ENCODE results near the gene ARHGAP9.
"Not testable (repeated sequence)": the region's sequence is repeated elsewhere in the genome, so short reads cannot be mapped to it uniquely, and the experiment has no call there.

ARHGAP9 gene

DNA sequence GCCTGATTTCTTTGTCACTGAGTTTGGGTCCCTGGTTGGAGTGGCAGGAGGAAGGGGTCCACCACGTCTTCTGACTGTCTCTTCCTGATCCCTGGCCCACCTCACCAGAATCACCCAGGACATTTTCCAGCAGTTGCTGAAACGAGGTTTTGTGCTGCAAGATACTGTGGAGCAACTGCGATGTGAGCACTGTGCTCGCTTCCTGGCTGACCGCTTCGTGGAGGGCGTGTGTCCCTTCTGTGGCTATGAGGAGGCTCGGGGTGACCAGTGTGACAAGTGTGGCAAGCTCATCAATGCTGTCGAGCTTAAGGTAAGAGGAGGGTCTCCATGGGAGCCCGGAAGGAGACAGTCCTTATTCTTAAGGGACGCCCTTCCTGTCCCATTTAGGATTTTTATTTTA lies 20.5 kb upstream of the ARHGAP9 start:
- Histone ChIP-seq H3K36me3 (peaks cover 88% of the 10 kb centered on the region), H3K4me1 (no peaks in the 10 kb centered on the region), H3K4me3 (ENCODE audit: low read depth, low read length) (no peak overlapping the region), H3K9me3 (no peaks in the 10 kb centered on the region), H3K27me3 (no peaks in the 10 kb centered on the region)
- TF ChIP-seq, protein P1, sequence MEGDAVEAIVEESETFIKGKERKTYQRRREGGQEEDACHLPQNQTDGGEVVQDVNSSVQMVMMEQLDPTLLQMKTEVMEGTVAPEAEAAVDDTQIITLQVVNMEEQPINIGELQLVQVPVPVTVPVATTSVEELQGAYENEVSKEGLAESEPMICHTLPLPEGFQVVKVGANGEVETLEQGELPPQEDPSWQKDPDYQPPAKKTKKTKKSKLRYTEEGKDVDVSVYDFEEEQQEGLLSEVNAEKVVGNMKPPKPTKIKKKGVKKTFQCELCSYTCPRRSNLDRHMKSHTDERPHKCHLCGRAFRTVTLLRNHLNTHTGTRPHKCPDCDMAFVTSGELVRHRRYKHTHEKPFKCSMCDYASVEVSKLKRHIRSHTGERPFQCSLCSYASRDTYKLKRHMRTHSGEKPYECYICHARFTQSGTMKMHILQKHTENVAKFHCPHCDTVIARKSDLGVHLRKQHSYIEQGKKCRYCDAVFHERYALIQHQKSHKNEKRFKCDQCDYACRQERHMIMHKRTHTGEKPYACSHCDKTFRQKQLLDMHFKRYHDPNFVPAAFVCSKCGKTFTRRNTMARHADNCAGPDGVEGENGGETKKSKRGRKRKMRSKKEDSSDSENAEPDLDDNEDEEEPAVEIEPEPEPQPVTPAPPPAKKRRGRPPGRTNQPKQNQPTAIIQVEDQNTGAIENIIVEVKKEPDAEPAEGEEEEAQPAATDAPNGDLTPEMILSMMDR (IDR thresholded peaks at IDR 0.05; ENCODE audit: low read depth, low read length): no peak
- no peak for DNase-seq

DNA sequence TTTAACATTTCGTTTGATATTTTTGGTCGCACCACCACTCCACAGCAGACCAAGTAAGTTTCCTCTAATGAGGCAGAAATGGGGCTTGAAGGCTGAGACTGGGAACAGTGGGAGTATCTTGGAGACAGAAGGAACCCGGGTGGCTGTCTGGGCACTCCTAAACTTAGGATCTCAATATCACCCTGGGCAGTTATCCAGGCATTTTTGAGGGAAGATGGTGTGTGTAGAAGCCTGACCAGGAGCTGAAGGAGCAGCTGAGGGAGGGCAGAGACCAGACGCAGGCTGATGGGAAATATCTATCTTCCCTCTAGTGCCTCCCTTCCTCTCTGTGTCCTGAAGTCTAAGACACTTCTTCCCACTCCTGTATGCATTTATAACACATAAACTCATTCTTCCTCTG lies 18.9 kb upstream of the ARHGAP9 start:
- TF ChIP-seq, protein P1 (IDR thresholded peaks at IDR 0.05; ENCODE audit: low read depth, low read length): no peak
- H3K36me3 ChIP-seq: peaks cover 80% of the 10 kb centered on the region

DNA sequence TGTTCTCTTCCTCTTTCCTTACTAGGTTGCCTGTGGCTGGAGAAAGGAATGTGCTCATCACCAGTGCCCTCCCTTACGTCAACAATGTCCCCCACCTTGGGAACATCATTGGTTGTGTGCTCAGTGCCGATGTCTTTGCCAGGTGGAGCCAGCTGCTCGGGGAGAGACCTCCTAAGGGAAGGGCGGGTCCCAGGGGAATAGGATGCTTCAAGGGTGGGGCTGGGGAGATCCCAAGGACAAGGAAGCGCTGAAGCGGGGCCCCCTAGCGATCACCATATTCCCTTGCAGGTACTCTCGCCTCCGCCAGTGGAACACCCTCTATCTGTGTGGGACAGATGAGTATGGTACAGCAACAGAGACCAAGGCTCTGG lies 18.5 kb upstream of the ARHGAP9 start:
- Histone ChIP-seq H3K4me1 (no peaks in the 10 kb centered on the region), H3K9me3 (no peaks in the 10 kb centered on the region), H3K4me3 (ENCODE audit: low read depth, low read length) (no peak overlapping the region), H3K27me3 (no peaks in the 10 kb centered on the region), H3K36me3 (peaks cover 76% of the 10 kb centered on the region)
- DNase-seq: no peak
- TF ChIP-seq, protein P1 (IDR thresholded peaks at IDR 0.05; ENCODE audit: low read depth, low read length): no peak

More for the DNA sequence above, 18.9 kb upstream of the ARHGAP9 start:
- no peak for DNase-seq
- no peaks in the 10 kb centered on the region for H3K27me3 ChIP-seq
- H3K9me3 ChIP-seq: no peaks in the 10 kb centered on the region
- H3K4me1 ChIP-seq: no peaks in the 10 kb centered on the region
- no peak overlapping the region for H3K4me3 ChIP-seq (ENCODE audit: low read depth, low read length)

DNA sequence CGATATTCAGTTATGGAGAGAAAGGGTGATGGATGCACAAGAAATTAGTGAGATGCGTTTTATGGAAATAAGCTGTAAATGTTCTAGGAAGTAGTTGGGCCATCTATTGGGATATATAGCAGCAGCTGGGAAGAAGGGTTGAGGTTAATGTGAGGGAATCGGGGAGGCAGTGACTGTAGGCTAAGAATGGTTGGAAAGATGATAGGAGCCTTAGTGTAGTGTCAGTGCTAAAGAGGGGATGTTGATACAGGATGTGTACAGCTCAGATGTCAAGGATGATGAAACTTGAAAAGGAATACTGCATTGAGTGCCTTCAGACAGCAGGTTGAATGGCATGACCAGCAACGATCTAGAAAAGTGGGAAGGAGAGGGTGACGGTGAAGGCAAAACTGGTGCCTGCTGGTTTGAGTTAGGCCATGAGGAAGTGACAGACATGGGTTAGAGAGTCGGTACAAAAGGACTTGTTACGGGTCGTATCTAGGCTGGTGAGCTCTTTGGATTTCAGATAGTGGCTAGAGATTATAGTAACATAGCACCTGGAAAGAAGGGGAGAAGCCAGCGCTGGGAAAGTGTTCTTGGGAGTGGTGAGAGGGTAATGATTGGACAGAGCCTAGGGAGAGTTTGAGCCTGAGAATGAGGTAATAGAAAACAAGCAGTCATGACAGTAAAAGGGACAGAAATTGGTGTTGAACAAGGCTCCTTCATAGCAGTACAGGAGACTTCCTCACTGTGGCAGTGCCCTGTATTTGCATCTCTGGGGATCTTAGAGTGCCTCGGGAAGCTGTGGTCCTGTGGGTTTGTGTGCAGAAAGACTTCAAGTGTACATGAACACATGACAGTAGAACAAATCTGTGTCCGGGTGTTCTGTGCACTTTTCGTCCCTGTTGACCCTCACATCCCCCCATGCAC lies 17.8 kb upstream of the ARHGAP9 start:
- Histone ChIP-seq H3K27me3 (no peaks in the 10 kb centered on the region), H3K36me3 (peaks cover 76% of the 10 kb centered on the region), H3K9me3 (no peaks in the 10 kb centered on the region), H3K4me3 (ENCODE audit: low read depth, low read length) (no peak overlapping the region), H3K4me1 (no peaks in the 10 kb centered on the region)
- TF ChIP-seq, protein P1 (IDR thresholded peaks at IDR 0.05; ENCODE audit: low read depth, low read length): no peak
- no peak for DNase-seq

DNA sequence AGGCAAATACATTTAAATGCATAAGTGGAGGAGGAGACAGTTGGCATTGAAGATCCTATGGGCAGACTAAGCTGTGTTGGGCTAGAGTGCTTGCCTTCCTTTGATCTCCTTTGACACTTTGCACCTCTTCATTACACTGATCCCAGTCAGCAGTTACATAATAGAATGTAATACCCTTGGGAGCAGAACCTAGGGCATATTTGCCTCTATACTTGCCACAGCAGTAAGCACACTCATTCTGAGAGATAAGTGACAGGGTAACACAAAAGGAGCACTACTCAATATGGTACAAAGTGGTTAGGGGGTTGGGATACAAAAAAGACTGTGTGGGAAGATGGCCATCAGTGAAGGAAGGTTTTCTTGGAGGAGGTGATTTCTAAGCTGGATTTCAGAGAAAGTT lies 17.2 kb upstream of the ARHGAP9 start:
- no peaks in the 10 kb centered on the region for H3K9me3 ChIP-seq
- H3K4me1 ChIP-seq: no peaks in the 10 kb centered on the region
- H3K36me3 ChIP-seq: peaks cover 76% of the 10 kb centered on the region
- H3K27me3 ChIP-seq: no peaks in the 10 kb centered on the region
- DNase-seq: no peak
- no peak overlapping the region for H3K4me3 ChIP-seq (ENCODE audit: low read depth, low read length)
- TF ChIP-seq, protein P1 (IDR thresholded peaks at IDR 0.05; ENCODE audit: low read depth, low read length): no peak

DNA sequence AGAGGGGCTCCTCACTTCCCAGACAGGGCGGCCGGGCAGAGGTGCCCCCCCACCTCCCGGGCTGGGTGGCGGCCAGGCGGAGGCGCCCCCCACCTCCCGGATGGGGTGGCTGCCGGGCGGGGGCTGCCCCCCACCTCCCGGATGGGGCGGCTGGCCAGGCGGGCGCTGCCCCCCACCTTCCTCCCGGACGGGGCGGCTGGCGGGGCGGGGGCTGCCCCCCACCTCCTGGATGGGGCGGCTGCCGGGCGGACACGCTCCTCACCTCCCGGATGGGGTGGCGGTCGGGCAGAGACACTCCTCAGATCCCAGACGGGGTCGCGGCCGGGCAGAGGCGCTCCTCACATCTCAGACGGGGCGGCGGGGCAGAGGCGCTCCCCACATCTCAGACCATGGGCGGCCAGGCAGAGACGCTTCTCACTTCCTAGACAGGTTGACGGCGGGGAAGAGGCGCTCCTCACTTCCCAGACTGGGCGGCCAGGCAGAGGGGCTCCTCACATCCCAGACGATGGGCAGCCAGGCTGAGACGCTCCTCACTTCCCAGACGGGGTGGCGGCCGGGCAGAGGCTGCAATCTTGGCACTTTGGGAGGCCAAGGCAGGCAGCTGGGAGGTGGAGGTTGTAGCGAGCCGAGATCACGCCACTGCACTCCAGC lies 15.5 kb upstream of the ARHGAP9 start:
- not testable (repeated sequence) for H3K4me3 ChIP-seq (ENCODE audit: low read depth, low read length); DNase-seq; H3K9me3 ChIP-seq; H3K4me1 ChIP-seq; H3K27me3 ChIP-seq
- H3K36me3 ChIP-seq: peaks cover 74% of the 10 kb centered on the region
